DMS114 treated with DMSO at 0.1 percent for 48 hours (cell line): ENCODE data around the gene NFYA.

ENCODE experiments used
- DNase-seq: peaks from one replicate; lab custom pipeline; 2025; ENCODE audit not compliant: unreplicated experiment; lab: John Stamatoyannopoulos, UW

Gene NFYA

DNA sequence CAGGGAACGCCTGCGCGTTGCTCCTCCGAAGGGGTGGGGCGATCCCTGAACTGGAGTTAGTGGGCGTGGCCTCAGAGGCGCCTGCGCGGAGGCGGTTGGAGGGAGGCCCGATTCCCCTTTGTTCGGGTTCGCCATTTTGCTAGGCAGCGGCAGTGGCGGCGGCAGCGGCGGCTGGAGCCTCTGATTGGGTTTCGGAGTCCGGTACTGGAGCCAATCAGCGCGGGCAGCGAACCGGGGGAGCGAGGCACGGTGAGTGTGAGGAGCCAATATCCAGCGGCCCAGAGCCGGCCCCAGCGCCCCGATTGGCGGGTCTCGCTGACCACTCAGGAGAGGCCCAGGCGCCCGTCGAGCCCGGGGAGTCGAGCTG, at the start of gene NFYA:
Gene NFYA (plus strand): TSS at position 139 of the 367 bp plus-strand sequence. CDS start 6,116 bp downstream, outside the sequence.
- DNase-seq = no peak

GRCh38 chr6:41023114-41023513, 49.7 kb upstream of the NFYA start:
- no peak for DNase-seq

GRCh38 chr6:41025966-41026530, 46.7 kb upstream of the NFYA start:
- no peak for DNase-seq

DNA sequence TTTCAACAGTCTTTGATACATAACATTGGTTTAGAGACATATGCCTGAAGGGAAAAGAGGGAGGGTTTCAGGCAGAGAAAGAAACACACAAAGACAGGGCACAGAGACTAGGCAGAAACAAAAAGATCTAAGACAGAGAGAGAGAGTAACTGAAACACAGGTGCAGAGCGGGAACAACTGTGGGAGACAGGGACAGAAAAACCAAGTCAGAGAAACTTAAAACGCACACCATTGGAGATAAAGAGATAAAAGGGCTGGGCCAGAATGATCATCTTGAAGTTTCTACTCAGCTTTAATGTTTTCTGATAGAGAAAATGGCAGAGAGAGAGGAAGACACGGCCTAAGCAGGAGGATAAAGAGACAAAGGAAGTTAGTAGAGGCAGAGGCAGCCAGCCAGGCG, 45.5 kb upstream of the NFYA start:
- no peak for DNase-seq

- DNase-seq = peak; percentile 76
Observed at GRCh38 chr6:41027799-41028560, 44.8 kb upstream of the NFYA start.

- no peak for DNase-seq
Observed at GRCh38 chr6:41028561-41029412, 44.0 kb upstream of the NFYA start.

GRCh38 chr6:41032830-41033229, 39.9 kb upstream of the NFYA start:
- DNase-seq = no peak

GRCh38 chr6:41033776-41034175, 39.0 kb upstream of the NFYA start:
- no peak for DNase-seq

DNA sequence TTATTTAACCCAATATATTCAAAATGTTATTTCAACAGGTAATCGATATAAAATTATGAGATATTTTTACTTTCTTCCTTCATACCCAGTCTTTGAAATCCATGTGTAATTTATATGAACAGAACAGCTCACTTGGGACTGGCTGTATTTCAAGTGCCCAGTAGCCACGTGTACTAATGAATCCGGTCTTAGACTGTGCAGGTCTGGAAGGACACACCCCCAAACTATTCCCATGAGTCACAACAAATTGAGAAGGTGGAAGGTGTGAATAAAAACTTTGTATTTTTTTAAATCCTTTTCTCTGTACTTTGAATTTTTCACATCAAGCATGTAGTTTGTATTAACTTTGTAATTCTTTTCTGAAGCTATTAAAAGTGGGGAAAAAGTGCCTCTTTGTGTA, 36.6 kb upstream of the NFYA start:
- no peak for DNase-seq

DNA sequence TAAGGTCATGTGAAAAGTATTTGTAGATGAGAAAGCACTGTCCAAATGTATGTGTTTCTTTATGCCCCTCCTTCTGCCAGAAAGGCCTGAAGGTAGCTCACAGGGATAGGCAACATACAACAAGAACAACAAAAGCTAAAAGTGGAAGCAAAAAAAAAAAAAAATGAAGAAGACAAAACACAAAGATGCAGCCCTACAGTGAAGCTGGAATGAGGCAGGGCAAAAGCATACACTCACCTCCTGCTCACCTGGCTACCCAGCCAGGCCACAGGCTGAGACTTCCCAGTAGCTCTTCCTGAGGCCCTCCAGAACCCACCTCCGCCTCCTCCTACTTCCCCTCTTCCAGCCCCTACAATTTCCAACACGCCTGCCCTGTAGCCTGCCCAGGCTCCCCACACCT, 36.2 kb upstream of the NFYA start:
- no peak for DNase-seq

GRCh38 chr6:41037107-41037900, 35.5 kb upstream of the NFYA start:
- DNase-seq = no peak

DNA sequence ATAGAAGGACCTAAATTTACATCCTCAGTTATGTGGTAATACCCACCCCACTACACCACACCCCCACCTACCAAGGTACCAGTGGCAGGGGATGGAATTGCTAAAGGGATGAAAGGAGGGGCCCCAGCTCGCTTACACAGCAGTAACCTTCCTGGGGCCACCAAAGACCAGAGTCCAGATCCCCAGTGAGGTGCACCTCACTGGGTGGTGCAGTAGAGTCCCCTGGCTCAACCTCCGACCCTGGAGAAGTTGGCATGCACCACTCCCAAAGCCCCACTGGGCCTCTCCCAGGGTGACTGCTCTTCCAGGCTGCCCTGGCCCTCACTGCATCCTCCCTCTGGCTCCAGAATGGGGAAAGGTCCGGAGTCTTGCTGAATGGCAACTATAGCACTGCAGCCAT, 34.6 kb upstream of the NFYA start:
- no peak for DNase-seq

- no peak for DNase-seq
Observed at GRCh38 chr6:41039060-41039998, 33.4 kb upstream of the NFYA start, which contains the start of gene UNC5CL. TSS of gene UNC5CL (minus strand) at chr6:41039221. CDS start at chr6:41035074, 4,147 bp downstream.

DNA sequence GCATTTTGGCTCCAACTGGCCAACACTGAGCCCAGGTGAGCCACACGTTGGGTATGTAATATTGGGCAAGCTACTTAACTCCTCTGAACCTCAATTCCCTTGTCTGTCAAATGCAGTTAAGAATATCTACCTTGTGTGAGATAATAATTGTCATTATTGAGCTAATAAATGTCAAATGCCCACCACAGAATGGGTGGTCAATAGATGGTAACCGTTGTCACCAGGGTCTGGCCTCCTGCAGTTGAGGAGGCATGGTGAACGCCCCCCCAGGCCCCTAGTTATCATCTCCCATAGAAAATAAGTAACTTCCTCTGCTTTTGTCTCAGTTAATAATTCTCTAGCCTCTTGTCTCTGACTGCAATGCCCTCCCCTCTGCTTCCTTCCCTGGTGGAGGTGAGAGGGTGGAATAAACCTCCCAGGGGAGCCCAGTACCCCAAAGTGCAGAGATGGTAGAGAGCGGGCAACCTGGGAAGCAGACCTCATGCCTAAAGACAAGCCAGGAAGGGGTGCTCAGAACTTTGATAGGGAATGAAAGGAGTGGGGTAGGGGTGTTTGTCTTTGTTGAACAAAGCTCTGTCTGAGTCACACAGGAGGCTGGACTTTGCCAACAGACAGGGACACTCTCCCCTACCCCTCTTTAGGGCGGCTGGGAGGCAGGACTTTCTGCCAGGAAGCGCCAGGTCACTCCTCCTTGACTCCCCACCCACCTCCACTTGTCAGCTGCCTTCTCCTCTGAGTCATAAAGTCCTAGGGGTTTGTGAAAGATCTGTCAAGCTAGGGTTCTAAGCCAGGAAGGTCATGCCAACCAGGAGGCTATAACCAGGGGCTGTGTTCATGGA, 32.5 kb upstream of the NFYA start:
- no peak for DNase-seq

DNA sequence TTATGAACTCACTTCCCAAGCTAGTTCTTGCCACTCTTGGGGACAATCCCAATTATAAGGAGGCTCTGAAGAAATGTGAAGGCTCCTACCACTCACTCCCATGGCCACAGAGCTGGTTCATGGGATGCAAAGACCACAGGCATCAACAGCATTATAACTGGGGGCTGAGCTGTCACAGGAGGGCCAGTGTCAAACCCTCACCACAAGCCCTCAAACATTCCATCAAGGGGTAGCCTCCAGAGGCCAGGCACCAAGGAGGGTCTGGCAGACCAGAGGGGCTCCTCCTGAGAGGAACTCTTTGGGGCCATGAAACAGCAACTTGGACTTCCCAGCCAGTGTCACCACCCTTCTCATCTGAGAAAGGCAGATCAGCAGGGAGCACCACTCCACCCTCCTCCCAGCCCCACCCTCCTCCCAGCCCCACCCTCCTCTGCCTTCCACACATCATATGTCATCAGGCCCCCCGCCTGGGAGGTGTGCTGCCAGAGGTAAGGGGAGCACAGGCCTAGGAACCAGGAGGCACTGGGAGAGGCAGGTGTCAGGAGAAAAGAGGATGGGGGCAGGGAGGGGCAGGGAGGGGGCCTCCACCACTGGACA, 31.7 kb upstream of the NFYA start:
- no peak for DNase-seq

GRCh38 chr6:41042226-41043055, 30.3 kb upstream of the NFYA start, which contains the start of gene TSPO2:
TSS of gene TSPO2 (plus strand) at chr6:41042467. CDS start at chr6:41042986, 519 bp downstream.
- DNase-seq = no peak

- DNase-seq = no peak
Observed at GRCh38 chr6:41043151-41043550, 29.6 kb upstream of the NFYA start.

GRCh38 chr6:41045664-41046063, 27.1 kb upstream of the NFYA start:
- no peak for DNase-seq
